Activated naive CD8-positive, alpha-beta T cell treated with anti-CD3 and anti-CD28 coated beads, Interleukin-2, amount 50 U/mL, for 24 hours (primary cell): ENCODE measurements around the gene FEM1C.

ENCODE experiments used
- ATAC-seq: fragments of 150-1000 bp; cut with Tn5 transposase; one replicate; pipeline ENCODE4 v1.10.0; 2021
- DNase-seq: peaks from one replicate; pipeline ENCODE4 v3.0.0; 2021
- H3K27ac Mint-ChIP-seq: one replicate; pipeline ENCODE4 v1.8.0; 2021; ENCODE audit warnings: mild to moderate bottlenecking, mixed read lengths
- H3K27me3 Mint-ChIP-seq: one replicate; pipeline ENCODE4 v1.8.0; 2021; ENCODE audit warnings: mixed read lengths
- H3K36me3 Mint-ChIP-seq: one replicate; pipeline ENCODE4 v1.8.0; 2021; ENCODE audit warnings: low read depth, mixed read lengths
- H3K4me1 Mint-ChIP-seq: one replicate; pipeline ENCODE4 v1.8.0; 2021; ENCODE audit warnings: mixed read lengths
- H3K4me3 Mint-ChIP-seq: one replicate; pipeline ENCODE4 v1.8.0; 2021; ENCODE audit warnings: mild to moderate bottlenecking, moderate library complexity, mixed read lengths
- H3K9me3 Mint-ChIP-seq: one replicate; pipeline ENCODE4 v1.8.0; 2021; ENCODE audit warnings: mixed read lengths

FEM1C gene

DNA sequence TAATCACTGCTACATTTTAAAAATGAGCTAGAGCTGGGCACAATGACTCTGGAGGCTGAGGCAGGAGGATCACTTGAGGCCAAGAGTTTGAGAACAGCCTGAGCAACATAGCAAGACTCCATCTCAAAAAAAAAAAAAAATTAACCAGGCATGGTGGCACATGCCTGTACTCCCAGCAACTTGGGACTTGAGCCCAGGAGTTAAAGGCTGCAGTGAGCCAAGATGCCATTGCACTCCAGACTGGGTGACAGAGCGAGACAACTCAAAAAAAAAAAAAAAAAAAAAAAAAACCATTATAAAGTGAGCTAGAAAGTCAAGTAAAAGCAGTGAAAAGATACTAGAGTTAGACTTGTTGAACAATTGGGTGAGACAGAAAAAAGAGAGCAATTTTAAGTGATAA, 28.2 kb downstream of the FEM1C start:
- no peak for DNase-seq
- no peak for ATAC-seq

GRCh38 chr5:115514220-115514619, 30.4 kb downstream of the FEM1C start:
- Mint-ChIP-seq H3K9me3 (peaks cover 4% of the 10 kb centered on the region), H3K4me3 (no peak overlapping the region), H3K36me3 (peaks cover 9% of the 10 kb centered on the region), H3K27me3 (peaks cover 2% of the 10 kb centered on the region), H3K4me1 (no peaks in the 10 kb centered on the region), H3K27ac (no peak overlapping the region)
- no peak for ATAC-seq
- DNase-seq: no peak

More for the DNA sequence above, 28.2 kb downstream of the FEM1C start:
- H3K36me3 Mint-ChIP-seq: peaks cover 20% of the 10 kb centered on the region
- H3K27ac Mint-ChIP-seq: no peak overlapping the region
- H3K4me1 Mint-ChIP-seq: peaks cover 6% of the 10 kb centered on the region
- peaks cover 4% of the 10 kb centered on the region for H3K9me3 Mint-ChIP-seq
- no peaks in the 10 kb centered on the region for H3K27me3 Mint-ChIP-seq
- no peak overlapping the region for H3K4me3 Mint-ChIP-seq

- ATAC-seq (no peak), DNase-seq (no peak)
- H3K9me3 Mint-ChIP-seq: peaks cover 4% of the 10 kb centered on the region
- H3K4me1 Mint-ChIP-seq: no peaks in the 10 kb centered on the region
- H3K36me3 Mint-ChIP-seq: peaks cover 2% of the 10 kb centered on the region
- peaks cover 2% of the 10 kb centered on the region for H3K27me3 Mint-ChIP-seq
- no peak overlapping the region for H3K27ac Mint-ChIP-seq
- H3K4me3 Mint-ChIP-seq: no peak overlapping the region
These were observed 32.9 kb downstream of the FEM1C start for GRCh38 chr5:115511632-115512031.

DNA sequence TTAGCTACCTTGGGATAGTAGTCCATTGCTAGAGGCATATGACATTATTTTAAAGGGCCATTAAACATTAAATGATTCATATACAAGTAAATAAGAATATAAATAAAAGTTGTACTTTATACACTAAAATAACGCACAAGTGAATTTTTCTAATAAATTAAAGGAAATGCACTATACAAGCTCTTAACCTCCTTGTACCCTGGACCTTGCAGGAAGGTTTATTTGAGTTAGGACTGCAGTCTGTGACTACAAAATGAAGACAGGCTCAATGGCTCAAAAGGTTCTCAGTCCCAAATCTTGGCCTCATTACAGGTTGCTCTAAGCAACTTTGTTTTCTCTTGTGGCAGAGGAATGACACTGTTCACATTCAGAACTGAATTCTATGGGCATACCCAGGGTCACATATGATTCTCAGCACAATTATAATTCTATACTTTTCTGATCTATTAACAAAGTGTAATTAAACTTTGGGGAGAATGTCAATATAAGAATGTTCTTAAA, 34.4 kb downstream of the FEM1C start:
- Mint-ChIP-seq H3K4me3 (no peak overlapping the region), H3K27ac (no peak overlapping the region), H3K27me3 (peaks cover 5% of the 10 kb centered on the region), H3K36me3 (no peaks in the 10 kb centered on the region), H3K9me3 (peaks cover 4% of the 10 kb centered on the region), H3K4me1 (no peaks in the 10 kb centered on the region)
- DNase-seq (no peak), ATAC-seq (no peak)

DNA sequence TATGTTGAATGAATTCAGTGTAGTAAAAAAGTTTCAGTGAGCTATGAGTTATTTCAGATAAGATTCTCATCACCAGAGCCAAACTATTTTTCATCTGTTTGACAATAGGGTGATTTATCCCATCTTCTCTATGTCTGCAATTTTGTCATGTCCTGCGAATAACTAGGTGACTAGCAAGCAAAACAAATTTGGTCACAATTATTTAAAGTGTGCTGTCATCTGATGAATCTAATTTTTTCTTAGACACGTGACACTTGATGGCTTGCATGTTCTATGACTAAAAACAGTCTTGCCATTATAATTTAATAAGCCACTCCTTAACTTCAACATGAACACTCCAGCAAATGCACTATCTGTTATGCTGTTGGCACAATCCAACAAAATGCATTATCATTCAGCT, 35.0 kb downstream of the FEM1C start:
- ATAC-seq: no peak
- Mint-ChIP-seq H3K36me3 (no peaks in the 10 kb centered on the region), H3K27me3 (peaks cover 5% of the 10 kb centered on the region), H3K9me3 (peaks cover 4% of the 10 kb centered on the region), H3K4me3 (no peak overlapping the region), H3K27ac (no peak overlapping the region), H3K4me1 (no peaks in the 10 kb centered on the region)
- DNase-seq: no peak

DNA sequence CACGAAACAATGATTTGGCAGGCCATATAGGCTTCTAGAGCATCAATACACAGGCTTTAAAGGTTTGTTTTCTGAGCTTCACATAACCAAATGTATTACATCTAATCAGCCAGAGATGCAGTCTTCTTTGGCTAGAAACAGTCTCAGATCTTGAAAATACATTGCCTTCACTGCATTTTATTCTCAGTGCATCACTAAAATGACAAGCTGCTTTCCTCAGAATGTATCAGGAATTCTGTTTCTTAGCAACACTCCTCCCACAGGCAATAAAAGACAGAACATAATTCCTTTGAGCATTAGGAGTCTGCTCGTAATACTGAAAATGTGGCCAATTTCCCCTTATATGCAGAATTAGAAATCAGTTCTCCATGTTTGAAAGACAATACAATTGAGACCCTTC, 36.9 kb downstream of the FEM1C start:
- DNase-seq (no peak), ATAC-seq (no peak)
- H3K4me1 Mint-ChIP-seq: no peaks in the 10 kb centered on the region
- peaks cover 6% of the 10 kb centered on the region for H3K27me3 Mint-ChIP-seq
- peaks cover 4% of the 10 kb centered on the region for H3K9me3 Mint-ChIP-seq
- no peak overlapping the region for H3K27ac Mint-ChIP-seq
- no peak overlapping the region for H3K4me3 Mint-ChIP-seq
- no peaks in the 10 kb centered on the region for H3K36me3 Mint-ChIP-seq

- no peak for ATAC-seq
- Mint-ChIP-seq H3K9me3 (no peaks in the 10 kb centered on the region), H3K27ac (no peak overlapping the region), H3K4me1 (no peaks in the 10 kb centered on the region), H3K4me3 (no peak overlapping the region), H3K27me3 (peaks cover 12% of the 10 kb centered on the region), H3K36me3 (no peaks in the 10 kb centered on the region)
- DNase-seq: no peak
These were observed 41.2 kb downstream of the FEM1C start for GRCh38 chr5:115503420-115503819.

- H3K27me3 Mint-ChIP-seq: peaks cover 12% of the 10 kb centered on the region
- ATAC-seq (no peak), DNase-seq (no peak)
- H3K36me3 Mint-ChIP-seq: no peaks in the 10 kb centered on the region
- no peaks in the 10 kb centered on the region for H3K4me1 Mint-ChIP-seq
- no peak overlapping the region for H3K4me3 Mint-ChIP-seq
- H3K9me3 Mint-ChIP-seq: no peaks in the 10 kb centered on the region
- H3K27ac Mint-ChIP-seq: no peak overlapping the region
These were observed 42.9 kb downstream of the FEM1C start for GRCh38 chr5:115501464-115502210.

DNA sequence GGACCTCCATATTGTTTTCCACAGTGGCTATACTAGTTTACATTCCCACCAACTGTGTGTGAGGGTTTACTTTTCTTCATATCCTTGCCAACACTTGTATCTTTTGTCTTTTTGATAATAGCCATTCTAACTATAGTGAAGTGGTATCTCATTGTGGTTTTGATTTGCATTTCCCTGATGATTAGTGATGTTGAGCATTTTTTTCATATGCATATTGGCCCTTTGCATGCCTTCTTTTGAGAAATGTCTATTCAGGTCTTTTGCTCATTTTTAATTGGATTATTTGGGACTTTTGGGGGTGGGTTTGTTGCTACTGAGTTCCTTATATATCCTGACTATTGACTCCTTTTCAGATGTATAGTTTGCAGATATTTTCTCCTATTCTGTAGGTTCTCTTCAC, 44.4 kb downstream of the FEM1C start:
- H3K36me3 Mint-ChIP-seq: no peaks in the 10 kb centered on the region
- ATAC-seq: no peak

GRCh38 chr5:115496936-115497576, 47.5 kb downstream of the FEM1C start:
- H3K4me1 Mint-ChIP-seq: no peaks in the 10 kb centered on the region
- no peak for DNase-seq
- no peak for ATAC-seq
- peaks cover 28% of the 10 kb centered on the region for H3K27me3 Mint-ChIP-seq
- no peaks in the 10 kb centered on the region for H3K36me3 Mint-ChIP-seq
- H3K27ac Mint-ChIP-seq: no peak overlapping the region
- H3K4me3 Mint-ChIP-seq: no peak overlapping the region
- H3K9me3 Mint-ChIP-seq: no peaks in the 10 kb centered on the region

More for the DNA sequence above, 44.4 kb downstream of the FEM1C start:
- no peak for DNase-seq
- Mint-ChIP-seq H3K27ac (no peak overlapping the region), H3K27me3 (peaks cover 14% of the 10 kb centered on the region), H3K4me1 (no peaks in the 10 kb centered on the region), H3K9me3 (no peaks in the 10 kb centered on the region), H3K4me3 (no peak overlapping the region)

DNA sequence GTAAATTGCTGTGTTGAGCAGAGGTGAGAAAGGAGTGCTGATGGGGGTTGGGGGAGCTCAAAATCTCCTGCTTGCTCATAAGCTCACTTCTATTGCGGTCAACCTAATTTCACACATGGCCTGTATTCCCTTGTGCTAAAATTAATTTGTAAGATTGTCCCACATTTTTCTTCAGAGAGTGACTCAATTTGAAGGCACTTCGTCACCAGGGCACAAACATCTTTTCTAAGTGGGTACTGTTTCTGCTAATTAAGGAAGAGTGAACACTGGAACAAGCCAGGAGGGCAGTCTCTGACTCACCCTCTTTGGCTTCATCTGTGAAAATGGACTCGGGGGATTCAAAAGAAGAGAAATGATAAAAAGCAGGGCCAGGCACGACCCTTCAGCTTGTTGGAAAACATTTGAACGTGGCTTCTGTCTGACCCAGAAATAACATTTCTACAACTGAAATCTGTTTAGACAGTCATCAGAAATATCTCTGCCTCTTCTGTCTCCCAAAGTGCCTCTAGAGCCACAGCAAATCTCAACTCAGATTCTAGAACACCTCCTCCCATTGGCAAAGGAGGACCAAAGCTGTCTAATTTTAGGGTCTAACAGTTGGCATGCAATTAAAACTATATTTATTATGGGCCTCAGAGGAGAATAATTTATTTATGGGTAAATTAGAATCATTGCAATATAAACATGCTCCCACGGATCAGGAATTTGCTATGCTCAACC, 49.8 kb downstream of the FEM1C start:
- peaks cover 6% of the 10 kb centered on the region for H3K4me1 Mint-ChIP-seq
- no peaks in the 10 kb centered on the region for H3K36me3 Mint-ChIP-seq
- no peak overlapping the region for H3K27ac Mint-ChIP-seq
- peaks cover 23% of the 10 kb centered on the region for H3K27me3 Mint-ChIP-seq
- no peak for DNase-seq
- no peak for ATAC-seq
- H3K9me3 Mint-ChIP-seq: no peaks in the 10 kb centered on the region
- no peak overlapping the region for H3K4me3 Mint-ChIP-seq

DNA sequence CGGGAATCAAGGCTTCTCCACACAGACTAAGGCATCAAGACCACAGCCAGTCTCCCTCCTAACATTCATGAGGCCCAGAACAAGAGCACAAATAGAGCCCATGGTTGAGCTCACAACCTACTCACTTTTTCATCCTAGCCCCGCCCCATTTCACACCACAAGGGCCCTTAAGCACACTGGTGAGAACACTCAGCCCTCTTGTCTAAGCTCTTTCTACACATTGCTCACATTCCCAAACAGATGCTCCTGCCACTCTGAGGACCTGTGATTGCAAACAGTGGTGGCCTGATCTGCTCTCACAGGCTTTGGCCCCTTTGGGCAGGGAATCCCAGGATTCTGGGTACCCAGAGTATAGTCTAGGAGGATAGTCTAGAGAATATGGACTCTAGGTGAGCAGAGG, 54.0 kb downstream of the FEM1C start:
- Mint-ChIP-seq H3K4me3 (no peak overlapping the region), H3K36me3 (no peaks in the 10 kb centered on the region), H3K9me3 (no peaks in the 10 kb centered on the region), H3K4me1 (peaks cover 32% of the 10 kb centered on the region), H3K27me3 (peaks cover 23% of the 10 kb centered on the region), H3K27ac (no peak overlapping the region)
- no peak for DNase-seq
- ATAC-seq: no peak

- Mint-ChIP-seq H3K27ac (no peak overlapping the region), H3K27me3 (peaks cover 23% of the 10 kb centered on the region), H3K36me3 (no peaks in the 10 kb centered on the region), H3K4me1 (peaks cover 32% of the 10 kb centered on the region), H3K9me3 (no peaks in the 10 kb centered on the region), H3K4me3 (no peak overlapping the region)
- ATAC-seq (no peak), DNase-seq (no peak)
These were observed 54.8 kb downstream of the FEM1C start for GRCh38 chr5:115489733-115490132.

GRCh38 chr5:115487756-115488155, 56.8 kb downstream of the FEM1C start:
- Mint-ChIP-seq H3K27me3 (peaks cover 7% of the 10 kb centered on the region), H3K36me3 (no peaks in the 10 kb centered on the region), H3K27ac (peak overlapping the region; percentile 34), H3K4me3 (no peak overlapping the region), H3K9me3 (no peaks in the 10 kb centered on the region), H3K4me1 (peaks cover 34% of the 10 kb centered on the region)
- DNase-seq: no peak
- peak; percentile 92 for ATAC-seq

DNA sequence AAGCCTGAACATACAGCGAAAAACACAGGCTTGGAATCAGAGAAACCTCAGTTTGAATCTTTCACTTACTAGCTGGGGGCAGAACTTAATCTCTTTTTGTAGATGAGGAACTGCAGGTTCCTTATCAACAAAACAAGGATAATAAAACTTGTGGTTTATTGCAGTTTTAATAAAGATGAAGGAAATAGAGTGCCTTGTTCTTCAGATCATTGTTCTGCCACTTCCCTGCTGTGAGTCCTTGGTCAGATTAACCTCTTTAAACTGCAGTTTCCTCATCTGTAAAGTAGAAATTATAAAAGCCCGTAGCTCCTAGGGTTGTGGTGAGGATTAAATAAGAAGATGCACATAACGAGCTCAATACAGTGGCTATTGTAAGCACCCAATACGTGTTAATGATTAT, 57.4 kb downstream of the FEM1C start:
- Mint-ChIP-seq H3K4me1 (peaks cover 34% of the 10 kb centered on the region), H3K36me3 (no peaks in the 10 kb centered on the region), H3K27ac (peak overlapping the region; percentile 16), H3K27me3 (peaks cover 6% of the 10 kb centered on the region), H3K9me3 (no peaks in the 10 kb centered on the region), H3K4me3 (no peak overlapping the region)
- ATAC-seq (no peak), DNase-seq (no peak)
